ENCODE data around the gene CARS1. TPM values are rescaled to one million over a fixed set of nuclear protein-coding genes. Genes with fewer than 3 reads are reported as not detected.

Gene CARS1
- total and polyA plus RNA-seq, 2 donors (not counting 1 experiment from before 2014, with no cell fraction given) = 31.3 to 49.5 TPM

DNA sequence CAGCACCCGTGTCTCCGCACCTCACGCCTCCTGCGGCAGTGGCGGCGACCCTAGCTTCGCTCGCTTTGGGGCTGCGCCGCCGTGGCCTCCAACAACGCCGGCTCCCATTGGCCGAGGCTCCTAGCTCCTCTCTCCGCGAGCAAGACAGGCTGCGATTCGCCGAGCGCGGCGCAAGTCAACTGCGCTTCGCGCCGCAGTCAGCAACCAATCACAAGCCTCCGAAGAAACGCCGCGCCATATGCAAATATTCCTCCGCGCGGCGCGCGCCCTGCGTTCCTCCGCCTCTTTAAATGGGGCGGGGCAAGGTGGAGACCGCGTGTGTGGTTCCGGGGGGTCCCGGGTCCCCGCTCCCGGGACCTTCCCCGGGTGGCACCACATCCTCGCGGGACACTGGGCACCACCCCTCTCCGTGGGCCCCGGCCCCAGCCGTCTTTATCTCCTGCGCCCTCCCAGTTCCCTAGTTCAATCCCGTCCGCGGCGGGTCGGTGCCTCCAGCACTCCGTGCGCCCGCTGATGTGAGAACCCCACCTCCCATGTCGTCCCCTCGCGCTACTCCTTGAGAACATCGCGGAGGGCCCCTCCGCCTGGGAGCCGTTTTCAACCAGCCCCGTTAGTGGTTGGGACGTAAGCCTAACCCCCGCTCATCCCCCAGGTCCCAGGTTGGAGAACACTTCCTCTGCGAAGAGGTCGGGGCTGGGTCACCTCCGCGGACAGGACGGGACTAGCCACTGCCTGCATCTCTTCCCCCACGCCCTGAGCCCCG, 64.8 kb downstream of the CARS1 start, which contains the start of gene NAP1L4:
Gene NAP1L4, minus strand, starts transcription at position 96 of the 763 bp plus-strand sequence. CDS start 13,109 bp downstream, outside the sequence.
- ATAC-seq (ENCODE audit: low read depth) = peak; percentile 88
- CTCF ChIA-PET = interaction anchor here (1.0 to 1.4 kb wide), 3 partner anchors 99 to 461 kb away, joined by 3 to 5 read pairs (median 3); no protein-coding TSS in a partner anchor
- Histone ChIP-seq H3K9ac (ENCODE audit: low read length) (peak within 1 kb of the TSS; percentile 93), H3K4me3 (ENCODE audit: control extremely low read depth in 1 of 5, extremely low read depth in 1 of 5, insufficient read depth in 1 of 5, low read depth in 2 of 5, low read length in 4 of 5) (peak within 1 kb of the TSS; percentile 71 to 97 (median 88)), H4K20me1 (ENCODE audit: control insufficient read depth, insufficient read depth, low read length, poor library complexity, severe bottlenecking) (peaks cover 21% of the 10 kb centered on the region), H3K36me3 (replicated peaks in 1 of 2; ENCODE audit: control extremely low read depth in 1 of 2, control insufficient read depth in 1 of 2, extremely low read depth in 1 of 2, insufficient read depth in 2 of 2, low read length in 1 of 2) (no peaks in the 10 kb centered on the region), H2AFZ (ENCODE audit: insufficient read depth, low read depth, low read length, poor library complexity, severe bottlenecking) (peak within 1 kb of the TSS; percentile 99), H3K4me1 (ENCODE audit: control insufficient read depth in 2 of 2, insufficient read depth in 2 of 2, low read length in 2 of 2) (peaks cover 40 to 45% of the 10 kb centered on the region in 2 donors), H3K9me3 (ENCODE audit: control extremely low read depth in 1 of 3, control insufficient read depth in 2 of 3, insufficient read depth in 1 of 3, low read length in 2 of 3) (no peaks in the 10 kb centered on the region), H3K4me2 (replicated peaks; ENCODE audit: low read depth, low read length, poor library complexity, severe bottlenecking) (peak within 1 kb of the TSS; percentile 98), H3K27me3 (replicated peaks in 1 of 4; ENCODE audit: control extremely low read depth in 1 of 4, control insufficient read depth in 3 of 4, insufficient read depth in 4 of 4, low read length in 3 of 4) (no peaks in the 10 kb centered on the region), H3K79me2 (ENCODE audit: control insufficient read depth, insufficient read depth, low read length) (peaks cover 44% of the 10 kb centered on the region), H3K27ac (ENCODE audit: low read length in 2 of 2) (peak within 1 kb of the TSS; percentile 71 to 87)
- WGBS (ENCODE audit: insufficient coverage) = under 1% methylated on average over 77 of the region's 77 CpGs
- no peaks in the 10 kb centered on the region for H3K27me3 Mint-ChIP-seq
- POLR2A ChIA-PET = interaction anchor here (0.7 to 1.1 kb wide), 4 partner anchors 35 to 387 kb away, joined by 3 to 4 read pairs (median 3); partner anchors contain the start of genes CARS1 and ZNF195
- TF ChIP-seq EZH2 (IDR thresholded peaks at IDR 0.05; ENCODE audit: borderline replicate concordance, insufficient read depth, low read depth, low read length, poor library complexity, severe bottlenecking) = no peak
- intact Hi-C loops (cut with micrococcal nuclease) = loop anchor here (1.0 to 5.0 kb wide), 11 partner anchors 45 to 1230 kb away; partner anchors contain the start of genes CARS1, CDKN1C, CTSD and TSSC4
- DNase-seq = peak; percentile 98
- peaks cover 43% of the 10 kb centered on the region for H3K4me1 Mint-ChIP-seq
- H3K9me3 Mint-ChIP-seq (ENCODE audit: insufficient read depth) = no peaks in the 10 kb centered on the region
- H3K4me3 Mint-ChIP-seq = peak within 1 kb of the TSS; percentile 96
- H3K27ac Mint-ChIP-seq = peak within 1 kb of the TSS; percentile 99

DNA sequence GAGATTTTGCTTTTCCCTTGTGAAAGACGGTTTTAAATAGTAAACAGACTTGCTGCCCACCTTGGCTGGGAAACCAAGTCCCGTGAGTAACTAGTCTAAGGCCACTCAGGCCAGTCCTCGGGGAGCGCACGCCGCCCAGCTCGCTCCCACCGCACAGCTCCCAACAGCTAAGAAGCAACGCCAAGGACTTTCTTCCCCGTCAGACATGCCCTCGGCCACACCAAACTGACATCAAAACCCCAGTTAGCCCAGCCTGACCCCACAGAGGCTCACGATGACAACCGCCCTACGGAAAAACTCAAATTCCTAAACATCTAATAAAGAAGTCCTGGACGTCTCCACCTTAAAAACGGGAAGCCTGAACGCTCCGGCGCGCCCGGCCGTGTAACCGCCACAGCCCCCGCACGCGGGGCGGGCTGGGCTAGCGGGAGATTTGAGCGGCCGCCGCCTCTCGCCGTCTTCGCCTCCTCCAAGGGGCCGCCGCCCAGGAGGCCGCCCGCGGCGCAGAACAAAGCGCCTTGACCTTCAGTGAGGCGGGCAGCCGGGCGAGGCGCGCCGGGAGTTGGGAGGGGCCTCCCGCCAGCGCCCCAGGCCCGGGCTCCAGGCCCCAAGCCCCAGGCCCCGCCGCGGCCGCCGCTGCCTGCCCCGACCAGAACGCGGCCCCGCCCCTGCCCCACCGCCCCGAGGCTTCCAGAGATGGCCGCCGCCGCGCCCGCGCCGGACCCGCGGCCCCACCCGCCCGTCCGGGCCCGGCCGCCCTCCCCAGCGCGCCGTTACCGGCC, 65.6 kb downstream of the CARS1 start:
- intact Hi-C loops (cut with micrococcal nuclease) = loop anchor here (1.0 to 5.0 kb wide), 11 partner anchors 46 to 1229 kb away; partner anchors contain the start of genes CARS1, CDKN1C, CTSD and TSSC4
- ChIA-PET POLR2A (interaction anchor here (0.7 to 1.1 kb wide), 4 partner anchors 35 to 388 kb away, joined by 3 to 4 read pairs (median 3); partner anchors contain the start of genes CARS1 and ZNF195), CTCF (interaction anchor here (1.0 to 1.4 kb wide), 3 partner anchors 100 to 460 kb away, joined by 3 to 5 read pairs (median 3); no protein-coding TSS in a partner anchor)
- Mint-ChIP-seq H3K4me1 (peaks cover 48% of the 10 kb centered on the region), H3K27me3 (no peaks in the 10 kb centered on the region), H3K4me3 (peak overlapping the region; percentile 96), H3K9me3 (ENCODE audit: insufficient read depth) (no peaks in the 10 kb centered on the region), H3K27ac (peak overlapping the region; percentile 99)
- H3K4me2 ChIP-seq (replicated peaks; ENCODE audit: low read depth, low read length, poor library complexity, severe bottlenecking) = peak overlapping the region; percentile 98
- ATAC-seq (ENCODE audit: low read depth) = peak; percentile 55
- WGBS (ENCODE audit: insufficient coverage) = under 1% methylated on average over 79 of the region's 79 CpGs
- peak overlapping the region; percentile 99 for H2AFZ ChIP-seq (ENCODE audit: insufficient read depth, low read depth, low read length, poor library complexity, severe bottlenecking)
- H3K4me1 ChIP-seq (ENCODE audit: control insufficient read depth in 2 of 2, insufficient read depth in 2 of 2, low read length in 2 of 2) = peaks cover 40 to 45% of the 10 kb centered on the region in 2 donors
- no peak for DNase-seq
- peak overlapping the region; percentile 93 for H3K9ac ChIP-seq (ENCODE audit: low read length)
- H3K27ac ChIP-seq (ENCODE audit: low read length in 2 of 2) = peak overlapping the region; percentile 71 to 87
- peak overlapping the region; percentile 71 to 97 (median 88) for H3K4me3 ChIP-seq (ENCODE audit: control extremely low read depth in 1 of 5, extremely low read depth in 1 of 5, insufficient read depth in 1 of 5, low read depth in 2 of 5, low read length in 4 of 5)
- H3K36me3 ChIP-seq (replicated peaks in 1 of 2; ENCODE audit: control extremely low read depth in 1 of 2, control insufficient read depth in 1 of 2, extremely low read depth in 1 of 2, insufficient read depth in 2 of 2, low read length in 1 of 2) = no peaks in the 10 kb centered on the region
- H4K20me1 ChIP-seq (ENCODE audit: control insufficient read depth, insufficient read depth, low read length, poor library complexity, severe bottlenecking) = peaks cover 29% of the 10 kb centered on the region
- H3K27me3 ChIP-seq (replicated peaks in 1 of 4; ENCODE audit: control extremely low read depth in 1 of 4, control insufficient read depth in 3 of 4, insufficient read depth in 4 of 4, low read length in 3 of 4) = no peaks in the 10 kb centered on the region
- no peaks in the 10 kb centered on the region for H3K9me3 ChIP-seq (ENCODE audit: control extremely low read depth in 1 of 3, control insufficient read depth in 2 of 3, insufficient read depth in 1 of 3, low read length in 2 of 3)
- TF ChIP-seq, protein P1, sequence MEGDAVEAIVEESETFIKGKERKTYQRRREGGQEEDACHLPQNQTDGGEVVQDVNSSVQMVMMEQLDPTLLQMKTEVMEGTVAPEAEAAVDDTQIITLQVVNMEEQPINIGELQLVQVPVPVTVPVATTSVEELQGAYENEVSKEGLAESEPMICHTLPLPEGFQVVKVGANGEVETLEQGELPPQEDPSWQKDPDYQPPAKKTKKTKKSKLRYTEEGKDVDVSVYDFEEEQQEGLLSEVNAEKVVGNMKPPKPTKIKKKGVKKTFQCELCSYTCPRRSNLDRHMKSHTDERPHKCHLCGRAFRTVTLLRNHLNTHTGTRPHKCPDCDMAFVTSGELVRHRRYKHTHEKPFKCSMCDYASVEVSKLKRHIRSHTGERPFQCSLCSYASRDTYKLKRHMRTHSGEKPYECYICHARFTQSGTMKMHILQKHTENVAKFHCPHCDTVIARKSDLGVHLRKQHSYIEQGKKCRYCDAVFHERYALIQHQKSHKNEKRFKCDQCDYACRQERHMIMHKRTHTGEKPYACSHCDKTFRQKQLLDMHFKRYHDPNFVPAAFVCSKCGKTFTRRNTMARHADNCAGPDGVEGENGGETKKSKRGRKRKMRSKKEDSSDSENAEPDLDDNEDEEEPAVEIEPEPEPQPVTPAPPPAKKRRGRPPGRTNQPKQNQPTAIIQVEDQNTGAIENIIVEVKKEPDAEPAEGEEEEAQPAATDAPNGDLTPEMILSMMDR (IDR thresholded peaks at IDR 0.05) = no peak
- TF ChIP-seq EZH2 (IDR thresholded peaks at IDR 0.05; ENCODE audit: borderline replicate concordance, insufficient read depth, low read depth, low read length, poor library complexity, severe bottlenecking) = no peak
- peaks cover 51% of the 10 kb centered on the region for H3K79me2 ChIP-seq (ENCODE audit: control insufficient read depth, insufficient read depth, low read length)

Data from B cell (primary cell).